HUES48 (cell line): ENCODE results near the gene NXPE1.
A peak's percentile ranks its signal among the peaks of the same experiment; 100 is the strongest.

Experiments used
- H3K27ac ChIP-seq: one replicate; pipeline ENCODE4 v1.7.0; 2013; ENCODE audit warnings: low read depth, low read length, inconsistent platforms
- H3K27me3 ChIP-seq: 2 replicates; pipeline ENCODE4 v1.6.1; 2013; ENCODE audit warnings: mild to moderate bottlenecking, low read length; ENCODE audit not compliant: control insufficient read depth, insufficient read depth
- H3K36me3 ChIP-seq: 2 replicates; pipeline ENCODE4 v1.6.1; 2013; ENCODE audit warnings: low read length; ENCODE audit not compliant: control insufficient read depth, insufficient read depth
- H3K4me1 ChIP-seq: 2 replicates; pipeline ENCODE4 v1.6.1; 2013; ENCODE audit warnings: mild to moderate bottlenecking, low read length; ENCODE audit not compliant: control insufficient read depth, insufficient read depth
- H3K4me3 ChIP-seq: 2 replicates; pipeline ENCODE4 v1.5.1; 2013; ENCODE audit warnings: mild to moderate bottlenecking, low read depth, low read length
- H3K9ac ChIP-seq: 2 replicates; pipeline ENCODE4 v1.6.1; 2013; ENCODE audit warnings: mild to moderate bottlenecking, low read depth, low read length, moderate library complexity
- H3K9me3 ChIP-seq: 2 replicates; pipeline ENCODE4 v1.6.1; 2013; ENCODE audit warnings: low read length; ENCODE audit not compliant: control insufficient read depth, insufficient read depth

Gene NXPE1

GRCh38 chr11:114496915-114497314 lies 62.8 kb downstream of the NXPE1 start:
- Histone ChIP-seq H3K27ac (no peak overlapping the region), H3K9me3 (no peaks in the 10 kb centered on the region), H3K4me1 (no peaks in the 10 kb centered on the region), H3K4me3 (no peak overlapping the region), H3K36me3 (no peaks in the 10 kb centered on the region), H3K9ac (no peak overlapping the region), H3K27me3 (no peaks in the 10 kb centered on the region)

GRCh38 chr11:114483929-114484328 lies 75.8 kb downstream of the NXPE1 start:
- Histone ChIP-seq H3K27ac (no peak overlapping the region), H3K4me3 (no peak overlapping the region), H3K9ac (no peak overlapping the region), H3K36me3 (no peaks in the 10 kb centered on the region), H3K9me3 (peaks cover 6% of the 10 kb centered on the region; the same call in 1 of the 2 replicates), H3K4me1 (peaks cover 54% of the 10 kb centered on the region), H3K27me3 (no peaks in the 10 kb centered on the region)

- Histone ChIP-seq H3K9ac (no peak overlapping the region), H3K4me1 (peaks cover 72% of the 10 kb centered on the region), H3K4me3 (no peak overlapping the region), H3K27ac (peak overlapping the region; percentile 40), H3K9me3 (peaks cover 6% of the 10 kb centered on the region; the same call in 1 of the 2 replicates), H3K27me3 (no peaks in the 10 kb centered on the region), H3K36me3 (no peaks in the 10 kb centered on the region)
Observed at GRCh38 chr11:114482114-114482513, 77.6 kb downstream of the NXPE1 start.

- H3K27ac ChIP-seq = peak overlapping the region; percentile 95
- H3K4me3 ChIP-seq = no peak overlapping the region; the same call in 1 of the 2 replicates
- H3K36me3 ChIP-seq = no peaks in the 10 kb centered on the region
- H3K4me1 ChIP-seq = peaks cover 77% of the 10 kb centered on the region
- H3K9me3 ChIP-seq = peaks cover 6% of the 10 kb centered on the region; the same call in 1 of the 2 replicates
- H3K9ac ChIP-seq = 0 out of 2 replicates have a peak overlapping the region, but pooled peaks have one; percentile 32
- H3K27me3 ChIP-seq = no peaks in the 10 kb centered on the region
Observed at GRCh38 chr11:114479331-114479730, 80.3 kb downstream of the NXPE1 start.

GRCh38 chr11:114478768-114479167 lies 80.9 kb downstream of the NXPE1 start:
- H3K9ac ChIP-seq = peak overlapping the region; percentile 32; the same call in 1 of the 2 replicates
- no peaks in the 10 kb centered on the region for H3K27me3 ChIP-seq
- peaks cover 75% of the 10 kb centered on the region for H3K4me1 ChIP-seq
- H3K4me3 ChIP-seq = 0 out of 2 replicates have a peak overlapping the region, but pooled peaks have one; percentile 57
- H3K27ac ChIP-seq = peak overlapping the region; percentile 95
- H3K9me3 ChIP-seq = peaks cover 6% of the 10 kb centered on the region; the same call in 1 of the 2 replicates
- H3K36me3 ChIP-seq = no peaks in the 10 kb centered on the region

- Histone ChIP-seq H3K4me1 (peaks cover 68% of the 10 kb centered on the region), H3K27ac (peak overlapping the region; percentile 95), H3K9me3 (peaks cover 6% of the 10 kb centered on the region; the same call in 1 of the 2 replicates), H3K9ac (peak overlapping the region; percentile 64), H3K4me3 (peak overlapping the region; percentile 57), H3K27me3 (no peaks in the 10 kb centered on the region), H3K36me3 (no peaks in the 10 kb centered on the region)
Observed at GRCh38 chr11:114478001-114478410, 81.7 kb downstream of the NXPE1 start.

- Histone ChIP-seq H3K27ac (no peak overlapping the region), H3K9ac (no peak overlapping the region), H3K4me3 (no peak overlapping the region), H3K9me3 (no peaks in the 10 kb centered on the region), H3K27me3 (no peaks in the 10 kb centered on the region), H3K4me1 (peaks cover 16% of the 10 kb centered on the region), H3K36me3 (no peaks in the 10 kb centered on the region)
Observed at GRCh38 chr11:114472661-114473060, 87.0 kb downstream of the NXPE1 start.
